ENCODE results near the gene LSAMP.

The LSAMP gene

DNA sequence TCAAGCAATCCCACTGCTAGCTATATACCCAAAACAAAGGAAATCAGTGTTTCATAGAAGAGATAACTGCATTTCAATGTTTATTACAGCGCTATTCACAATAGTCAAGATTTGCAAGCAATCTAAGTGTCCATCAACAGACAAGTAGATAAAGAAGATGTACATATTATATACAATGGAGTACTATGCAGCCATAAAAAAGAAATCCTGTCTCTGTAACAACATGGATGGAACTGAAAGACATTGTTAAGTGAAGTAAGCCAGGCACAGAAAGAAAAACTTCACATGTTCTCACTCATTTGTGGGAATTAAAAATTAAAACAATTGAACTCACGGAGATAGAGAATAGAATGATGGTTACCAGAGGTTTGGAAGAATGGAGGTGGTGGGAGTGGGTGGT is 89.2 kb downstream of the LSAMP start:
- Histone ChIP-seq H3K9ac (ENCODE audit: low read length) (no peak overlapping the region), H3K9me3 (ENCODE audit: control insufficient read depth, insufficient read depth, low read depth, low read length) (peaks cover 4% of the 10 kb centered on the region; the same call in 1 of the 2 replicates), H3K4me1 (ENCODE audit: control insufficient read depth, insufficient read depth, low read length) (0 out of 2 replicates have a peak, but pooled peaks cover 9% of the 10 kb centered on the region), H3K4me3 (ENCODE audit: low read depth, low read length) (no peak overlapping the region), H3K27ac (ENCODE audit: low read depth, low read length) (no peak overlapping the region), H3K36me3 (ENCODE audit: control insufficient read depth, insufficient read depth, low read length) (no peaks in the 10 kb centered on the region), H3K27me3 (ENCODE audit: control insufficient read depth, insufficient read depth, low read length) (no peaks in the 10 kb centered on the region)

DNA sequence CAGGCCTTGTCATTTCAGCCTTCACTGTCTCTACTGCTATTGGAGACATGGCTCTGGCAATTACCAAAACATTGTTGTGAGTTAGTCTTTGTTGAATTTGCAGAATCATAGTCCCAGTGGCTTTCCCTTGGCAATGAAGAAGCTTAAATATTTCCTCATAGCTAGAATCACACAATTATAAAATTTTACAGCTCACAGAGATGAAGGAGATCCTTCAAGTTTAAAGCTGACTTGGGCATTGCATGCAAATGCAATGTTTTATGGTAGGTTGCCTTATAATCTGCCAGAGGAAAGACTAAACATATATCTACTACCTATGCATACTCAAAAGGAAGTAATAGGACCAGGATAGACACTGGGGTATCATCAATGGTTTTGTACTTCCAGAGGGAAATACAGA is 90.9 kb downstream of the LSAMP start:
- no peak overlapping the region for H3K9ac ChIP-seq (ENCODE audit: low read length)
- no peak overlapping the region for H3K27ac ChIP-seq (ENCODE audit: low read depth, low read length)
- H3K4me3 ChIP-seq (ENCODE audit: low read depth, low read length), result no peak overlapping the region
- H3K9me3 ChIP-seq (ENCODE audit: control insufficient read depth, insufficient read depth, low read depth, low read length), result peaks cover 4% of the 10 kb centered on the region; the same call in 1 of the 2 replicates
- H3K36me3 ChIP-seq (ENCODE audit: control insufficient read depth, insufficient read depth, low read length), result no peaks in the 10 kb centered on the region
- H3K27me3 ChIP-seq (ENCODE audit: control insufficient read depth, insufficient read depth, low read length), result no peaks in the 10 kb centered on the region
- H3K4me1 ChIP-seq (ENCODE audit: control insufficient read depth, insufficient read depth, low read length), result 0 out of 2 replicates have a peak, but pooled peaks cover 9% of the 10 kb centered on the region

DNA sequence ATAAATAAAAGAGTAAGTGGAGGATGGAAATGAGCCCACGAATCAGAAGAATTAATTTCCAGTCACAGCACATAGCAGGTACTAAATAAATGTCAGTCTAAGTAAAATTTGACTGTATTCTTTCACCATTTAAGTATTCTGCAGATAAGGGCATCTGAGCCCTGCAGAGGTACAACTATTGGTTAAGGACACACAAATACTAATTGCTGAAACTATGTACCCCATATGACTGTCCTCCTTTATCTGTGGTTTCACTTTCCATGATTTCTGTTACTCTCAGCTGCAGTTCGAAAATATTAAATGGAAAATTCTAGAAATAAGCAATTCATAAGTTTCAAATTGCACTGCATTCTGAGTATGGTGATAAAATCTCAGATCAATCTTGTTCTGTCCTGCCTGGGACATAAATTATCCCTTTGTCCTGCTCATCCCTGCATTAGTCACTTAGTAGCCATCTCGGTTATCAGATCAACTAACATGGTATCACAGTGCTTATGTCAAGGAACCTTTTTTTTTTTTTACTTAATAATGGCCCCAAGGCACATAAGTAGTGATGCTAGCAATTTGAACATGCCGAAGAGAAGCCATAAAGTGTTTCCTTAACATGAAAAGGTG is 95.1 kb downstream of the LSAMP start:
- no peaks in the 10 kb centered on the region for H3K27me3 ChIP-seq (ENCODE audit: control insufficient read depth, insufficient read depth, low read length)
- no peak overlapping the region for H3K9ac ChIP-seq (ENCODE audit: low read length)
- peaks cover 12% of the 10 kb centered on the region for H3K4me1 ChIP-seq (ENCODE audit: control insufficient read depth, insufficient read depth, low read length)
- no peaks in the 10 kb centered on the region for H3K36me3 ChIP-seq (ENCODE audit: control insufficient read depth, insufficient read depth, low read length)
- no peak overlapping the region for H3K4me3 ChIP-seq (ENCODE audit: low read depth, low read length)
- no peak overlapping the region for H3K27ac ChIP-seq (ENCODE audit: low read depth, low read length)
- no peaks in the 10 kb centered on the region for H3K9me3 ChIP-seq (ENCODE audit: control insufficient read depth, insufficient read depth, low read depth, low read length)

DNA sequence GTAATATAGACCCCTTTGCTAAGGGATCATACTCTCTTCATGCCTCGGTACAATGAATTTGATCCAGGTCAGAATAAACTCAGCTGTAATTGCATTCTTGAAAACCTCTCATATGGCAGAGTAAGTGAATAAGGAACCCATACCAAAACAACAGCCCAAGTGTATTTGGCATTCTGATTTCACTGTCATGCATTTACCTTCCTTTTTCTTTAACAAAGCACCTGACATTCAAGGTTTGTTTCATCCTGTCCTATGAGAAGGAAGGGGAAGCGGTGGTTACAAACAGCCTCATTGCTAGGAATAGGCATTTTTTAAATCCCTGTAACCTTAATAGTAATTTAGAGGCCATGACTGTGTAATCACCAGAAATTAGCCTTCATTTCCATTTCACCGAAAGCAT is 97.1 kb downstream of the LSAMP start:
- H3K27ac ChIP-seq (ENCODE audit: low read depth, low read length), result no peak overlapping the region
- H3K27me3 ChIP-seq (ENCODE audit: control insufficient read depth, insufficient read depth, low read length), result no peaks in the 10 kb centered on the region
- H3K9ac ChIP-seq (ENCODE audit: low read length), result no peak overlapping the region
- H3K36me3 ChIP-seq (ENCODE audit: control insufficient read depth, insufficient read depth, low read length), result no peaks in the 10 kb centered on the region
- peaks cover 25% of the 10 kb centered on the region for H3K4me1 ChIP-seq (ENCODE audit: control insufficient read depth, insufficient read depth, low read length)
- H3K4me3 ChIP-seq (ENCODE audit: low read depth, low read length), result no peak overlapping the region
- no peaks in the 10 kb centered on the region for H3K9me3 ChIP-seq (ENCODE audit: control insufficient read depth, insufficient read depth, low read depth, low read length)

DNA sequence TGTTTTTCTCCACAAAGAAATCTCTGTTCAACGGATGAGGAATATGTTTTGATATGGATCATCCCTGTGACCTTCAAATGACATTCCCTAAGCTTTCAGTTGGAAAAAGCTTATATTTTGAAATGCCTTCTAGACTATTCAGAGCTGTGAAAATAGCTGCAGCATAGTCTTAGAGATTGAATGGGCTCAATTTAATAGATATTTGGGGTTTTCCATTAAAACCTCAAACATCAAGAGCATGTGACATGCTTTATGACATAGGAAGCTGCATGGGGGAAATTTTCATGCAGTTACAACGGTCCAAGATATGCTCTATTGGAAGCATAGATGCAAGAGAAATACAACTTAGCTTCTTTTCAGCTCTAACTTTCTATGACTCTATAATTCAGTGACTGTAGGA is 102.8 kb downstream of the LSAMP start:
- H3K27me3 ChIP-seq (ENCODE audit: control insufficient read depth, insufficient read depth, low read length), result no peaks in the 10 kb centered on the region
- H3K4me3 ChIP-seq (ENCODE audit: low read depth, low read length), result no peak overlapping the region
- no peak overlapping the region for H3K9ac ChIP-seq (ENCODE audit: low read length)
- peaks cover 52% of the 10 kb centered on the region for H3K4me1 ChIP-seq (ENCODE audit: control insufficient read depth, insufficient read depth, low read length)
- H3K27ac ChIP-seq (ENCODE audit: low read depth, low read length), result no peak overlapping the region
- no peaks in the 10 kb centered on the region for H3K36me3 ChIP-seq (ENCODE audit: control insufficient read depth, insufficient read depth, low read length)
- no peaks in the 10 kb centered on the region for H3K9me3 ChIP-seq (ENCODE audit: control insufficient read depth, insufficient read depth, low read depth, low read length)

DNA sequence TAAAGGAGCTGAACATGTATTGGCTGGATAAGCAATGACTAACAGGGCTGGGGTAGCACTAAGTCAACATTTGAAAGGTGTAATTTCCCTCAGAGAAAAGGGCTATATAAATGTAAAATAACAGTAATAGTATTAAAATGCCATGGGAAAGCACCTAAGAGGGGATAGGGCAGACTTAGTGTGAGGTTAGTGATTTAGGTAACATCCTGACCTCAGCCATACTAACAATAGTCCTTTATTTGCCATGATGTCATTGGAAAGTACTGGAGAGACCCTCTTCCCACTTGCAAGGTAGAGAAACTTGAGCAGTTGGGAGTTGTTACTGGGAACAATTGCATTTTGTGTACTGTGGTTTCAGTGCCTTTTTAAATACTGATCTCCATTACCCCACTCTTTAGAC is 103.4 kb downstream of the LSAMP start:
- Histone ChIP-seq H3K9ac (ENCODE audit: low read length) (no peak overlapping the region), H3K27ac (ENCODE audit: low read depth, low read length) (no peak overlapping the region), H3K4me3 (ENCODE audit: low read depth, low read length) (no peak overlapping the region), H3K27me3 (ENCODE audit: control insufficient read depth, insufficient read depth, low read length) (no peaks in the 10 kb centered on the region), H3K9me3 (ENCODE audit: control insufficient read depth, insufficient read depth, low read depth, low read length) (no peaks in the 10 kb centered on the region), H3K4me1 (ENCODE audit: control insufficient read depth, insufficient read depth, low read length) (peaks cover 54% of the 10 kb centered on the region), H3K36me3 (ENCODE audit: control insufficient read depth, insufficient read depth, low read length) (no peaks in the 10 kb centered on the region)

DNA sequence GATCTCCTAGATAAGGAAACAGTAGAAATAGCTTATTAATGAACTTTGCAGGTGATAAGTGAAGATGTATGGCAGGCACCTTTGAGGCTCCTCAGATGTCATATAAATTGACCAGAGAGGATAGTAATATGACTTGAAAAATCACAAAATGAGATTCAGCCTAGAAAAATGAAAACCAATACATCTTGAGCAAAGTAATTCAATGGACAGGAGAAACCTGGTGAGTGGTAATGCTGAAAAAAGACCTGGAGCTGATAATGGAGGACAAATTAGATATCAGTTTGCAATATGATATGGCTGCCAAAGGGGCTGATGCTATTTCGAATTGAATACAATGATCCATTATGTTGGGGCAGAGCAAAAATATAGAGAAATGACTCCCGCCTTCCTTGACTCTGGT is 103.9 kb downstream of the LSAMP start:
- H3K9ac ChIP-seq (ENCODE audit: low read length), result no peak overlapping the region
- H3K36me3 ChIP-seq (ENCODE audit: control insufficient read depth, insufficient read depth, low read length), result no peaks in the 10 kb centered on the region
- H3K9me3 ChIP-seq (ENCODE audit: control insufficient read depth, insufficient read depth, low read depth, low read length), result no peaks in the 10 kb centered on the region
- peaks cover 54% of the 10 kb centered on the region for H3K4me1 ChIP-seq (ENCODE audit: control insufficient read depth, insufficient read depth, low read length)
- no peaks in the 10 kb centered on the region for H3K27me3 ChIP-seq (ENCODE audit: control insufficient read depth, insufficient read depth, low read length)
- no peak overlapping the region for H3K27ac ChIP-seq (ENCODE audit: low read depth, low read length)
- no peak overlapping the region for H3K4me3 ChIP-seq (ENCODE audit: low read depth, low read length)

DNA sequence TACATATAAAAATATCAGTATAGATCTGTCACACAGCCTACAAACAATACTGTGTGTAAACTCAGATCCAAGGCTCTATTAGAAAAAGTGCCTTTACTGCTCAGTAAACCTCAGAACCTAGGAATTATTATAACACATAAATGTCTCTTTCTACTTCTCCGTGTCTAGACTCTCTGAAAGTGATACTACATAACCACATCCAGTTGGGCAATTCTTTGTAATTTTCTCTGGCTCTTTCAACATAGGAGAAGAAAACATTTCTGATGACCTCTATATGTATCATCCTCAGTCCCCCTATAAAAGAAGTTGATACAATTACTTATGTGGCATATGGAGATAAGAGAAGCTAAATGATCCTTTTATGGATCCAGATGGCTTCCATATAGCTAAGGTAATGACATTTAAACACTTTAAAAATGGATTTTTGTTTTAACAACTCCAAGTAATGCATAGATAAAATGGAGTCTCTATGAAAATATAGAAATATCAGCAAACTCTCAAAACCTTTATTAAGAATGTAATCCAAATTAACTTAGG is 104.5 kb downstream of the LSAMP start:
- peaks cover 54% of the 10 kb centered on the region for H3K4me1 ChIP-seq (ENCODE audit: control insufficient read depth, insufficient read depth, low read length)
- no peak overlapping the region for H3K9ac ChIP-seq (ENCODE audit: low read length)
- no peak overlapping the region for H3K27ac ChIP-seq (ENCODE audit: low read depth, low read length)
- no peaks in the 10 kb centered on the region for H3K9me3 ChIP-seq (ENCODE audit: control insufficient read depth, insufficient read depth, low read depth, low read length)
- H3K36me3 ChIP-seq (ENCODE audit: control insufficient read depth, insufficient read depth, low read length), result no peaks in the 10 kb centered on the region
- no peak overlapping the region for H3K4me3 ChIP-seq (ENCODE audit: low read depth, low read length)
- no peaks in the 10 kb centered on the region for H3K27me3 ChIP-seq (ENCODE audit: control insufficient read depth, insufficient read depth, low read length)

DNA sequence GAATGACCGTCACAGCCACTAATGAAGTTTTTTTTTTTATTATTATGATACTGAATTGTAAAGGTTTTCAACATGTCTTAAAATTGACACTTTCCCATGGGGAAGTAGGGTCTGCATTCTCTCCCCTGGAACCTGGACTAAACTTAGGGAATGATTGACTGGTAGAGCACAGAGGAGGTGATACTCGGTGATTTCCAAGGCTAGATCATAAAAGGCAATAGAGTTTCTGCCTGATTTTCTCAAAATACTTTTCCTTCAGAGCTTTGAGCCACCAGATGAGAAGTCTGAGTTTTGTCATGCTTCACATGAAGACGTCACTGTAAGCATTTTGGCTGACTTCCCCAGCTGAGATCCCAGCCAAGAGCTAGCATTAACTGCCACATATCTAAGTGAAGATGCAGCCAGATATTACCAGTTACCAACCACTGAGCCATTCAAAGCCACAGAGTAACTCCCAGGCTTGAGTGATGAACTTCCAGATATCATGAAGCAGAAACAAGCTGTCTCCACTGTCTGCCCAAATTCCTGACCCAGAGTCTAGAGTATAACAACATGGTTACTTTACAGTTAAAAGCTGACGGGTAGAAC is 105.8 kb downstream of the LSAMP start:
- H3K4me1 ChIP-seq (ENCODE audit: control insufficient read depth, insufficient read depth, low read length), result peaks cover 47% of the 10 kb centered on the region
- no peak overlapping the region for H3K4me3 ChIP-seq (ENCODE audit: low read depth, low read length)
- H3K9ac ChIP-seq (ENCODE audit: low read length), result no peak overlapping the region
- no peak overlapping the region for H3K27ac ChIP-seq (ENCODE audit: low read depth, low read length)
- H3K9me3 ChIP-seq (ENCODE audit: control insufficient read depth, insufficient read depth, low read depth, low read length), result no peaks in the 10 kb centered on the region
- H3K36me3 ChIP-seq (ENCODE audit: control insufficient read depth, insufficient read depth, low read length), result no peaks in the 10 kb centered on the region
- H3K27me3 ChIP-seq (ENCODE audit: control insufficient read depth, insufficient read depth, low read length), result no peaks in the 10 kb centered on the region

DNA sequence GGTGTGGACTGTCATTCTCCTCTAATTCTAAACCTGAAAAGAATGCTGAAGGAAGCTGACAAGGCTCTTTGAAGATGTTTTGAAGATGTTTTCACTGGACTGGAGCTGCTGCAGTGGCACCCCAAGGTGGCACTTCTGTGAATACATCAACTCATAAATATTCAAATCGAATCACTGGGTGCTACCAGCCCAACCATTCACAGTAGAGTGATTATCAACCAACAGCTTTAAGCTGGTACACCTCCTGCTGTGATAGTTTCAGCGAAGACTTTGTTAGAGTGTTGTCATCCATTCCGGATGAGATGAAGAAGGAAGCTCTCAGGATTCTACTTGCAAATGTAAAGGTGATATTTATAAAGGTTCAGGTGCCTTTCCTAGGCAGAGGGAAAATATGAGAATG is 106.6 kb downstream of the LSAMP start:
- Histone ChIP-seq H3K4me1 (ENCODE audit: control insufficient read depth, insufficient read depth, low read length) (peaks cover 44% of the 10 kb centered on the region), H3K4me3 (ENCODE audit: low read depth, low read length) (no peak overlapping the region), H3K27ac (ENCODE audit: low read depth, low read length) (no peak overlapping the region), H3K9ac (ENCODE audit: low read length) (no peak overlapping the region), H3K36me3 (ENCODE audit: control insufficient read depth, insufficient read depth, low read length) (no peaks in the 10 kb centered on the region), H3K27me3 (ENCODE audit: control insufficient read depth, insufficient read depth, low read length) (no peaks in the 10 kb centered on the region), H3K9me3 (ENCODE audit: control insufficient read depth, insufficient read depth, low read depth, low read length) (no peaks in the 10 kb centered on the region)

DNA sequence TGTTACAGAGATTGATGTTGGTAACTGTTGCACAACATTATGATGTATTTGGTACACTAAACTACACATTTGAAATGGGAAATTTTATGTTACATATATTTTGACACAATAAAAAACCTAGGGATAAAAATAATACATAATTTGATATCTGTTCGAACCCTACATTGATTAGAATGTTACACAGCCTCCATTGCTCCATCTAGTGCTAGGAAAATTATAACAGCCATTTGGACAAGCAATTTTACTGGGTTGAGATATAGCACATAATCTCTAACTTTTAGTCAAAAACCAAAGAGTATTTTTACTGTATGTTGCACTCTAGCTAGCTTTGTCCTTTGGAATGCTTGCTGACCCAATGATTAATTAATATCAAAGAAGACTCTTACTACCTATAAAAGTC is 108.1 kb downstream of the LSAMP start:
- Histone ChIP-seq H3K4me1 (ENCODE audit: control insufficient read depth, insufficient read depth, low read length) (peaks cover 31% of the 10 kb centered on the region), H3K27me3 (ENCODE audit: control insufficient read depth, insufficient read depth, low read length) (no peaks in the 10 kb centered on the region), H3K9me3 (ENCODE audit: control insufficient read depth, insufficient read depth, low read depth, low read length) (no peaks in the 10 kb centered on the region), H3K4me3 (ENCODE audit: low read depth, low read length) (no peak overlapping the region), H3K36me3 (ENCODE audit: control insufficient read depth, insufficient read depth, low read length) (no peaks in the 10 kb centered on the region), H3K27ac (ENCODE audit: low read depth, low read length) (no peak overlapping the region), H3K9ac (ENCODE audit: low read length) (no peak overlapping the region)

Data from HUES6 (cell line).